ENCODE measurements around the gene TRMT1. TPM values are rescaled to one million over a fixed set of nuclear protein-coding genes. Genes with fewer than 3 reads are reported as not detected.

TRMT1 gene
- total RNA-seq, 1 experiment from 2014 or later, result 52.0 TPM

GRCh38 chr19:13068085-13068846 is 48.3 kb downstream of the TRMT1 start:
- ChIA-PET POLR2A (interaction anchor here (0.6 kb wide), 1 partner anchor 102 kb away, joined by 5 read pairs; no protein-coding TSS in a partner anchor), CTCF (no interaction called here)
- DNase-seq (ENCODE audit: low read depth, low spot score), result no peak
- no peak for ATAC-seq
- intact Hi-C loops (cut with micrococcal nuclease; ENCODE audit: unreplicated experiment) (no loop called here), in situ Hi-C loops (cut with HindIII; ENCODE audit: low pct_unique_long_range_greater_than_20kb, low sequenced_read_pairs) (no loop called here)
- no peak overlapping the region for H3K27ac ChIP-seq (ENCODE audit: low read length)
- H3K27me3 ChIP-seq (ENCODE audit: control insufficient read depth, insufficient read depth, low read length), result no peaks in the 10 kb centered on the region
- peaks cover 17% of the 10 kb centered on the region for H3K4me1 ChIP-seq (ENCODE audit: control insufficient read depth, insufficient read depth, low read length)
- TF ChIP-seq SIN3A (IDR thresholded peaks at IDR 0.05; ENCODE audit: borderline replicate concordance, insufficient read depth, low read depth, low read length) (no peak), CTCF (IDR thresholded peaks at IDR 0.05) (no peak), TCF7L2 (IDR thresholded peaks at IDR 0.05; ENCODE audit: low read depth, low read length) (no peak)
- BruUV-seq (replicated peaks), result TSS peak; percentile 56
- H3K4me3 ChIP-seq (ENCODE audit: low read depth in 2 of 2, low read length in 2 of 2), result no peak overlapping the region
- no peaks in the 10 kb centered on the region for H3K9me3 ChIP-seq (ENCODE audit: control insufficient read depth, insufficient read depth, low read depth, low read length)
- no peaks in the 10 kb centered on the region for H3K36me3 ChIP-seq (ENCODE audit: control insufficient read depth, insufficient read depth, low read length)

- no peaks in the 10 kb centered on the region for H3K9me3 ChIP-seq (ENCODE audit: control insufficient read depth, insufficient read depth, low read depth, low read length)
- in situ Hi-C loops (cut with HindIII; ENCODE audit: low pct_unique_long_range_greater_than_20kb, low sequenced_read_pairs), result no loop called here
- ChIA-PET POLR2A (no interaction called here), CTCF (no interaction called here)
- no peak overlapping the region for H3K4me3 ChIP-seq (ENCODE audit: low read depth in 2 of 2, low read length in 2 of 2)
- BruUV-seq (replicated peaks), result no TSS peak
- no peaks in the 10 kb centered on the region for H3K27me3 ChIP-seq (ENCODE audit: control insufficient read depth, insufficient read depth, low read length)
- no peak overlapping the region for H3K27ac ChIP-seq (ENCODE audit: low read length)
- H3K4me1 ChIP-seq (ENCODE audit: control insufficient read depth, insufficient read depth, low read length), result peaks cover 26% of the 10 kb centered on the region
- intact Hi-C loops (cut with micrococcal nuclease; ENCODE audit: unreplicated experiment), result no loop called here
- no peak for TF ChIP-seq CTCF (IDR thresholded peaks at IDR 0.05)
- no peak for TF ChIP-seq REST (IDR thresholded peaks at IDR 0.05; ENCODE audit: insufficient read depth in 1 of 2, low read depth in 2 of 2, low read length in 1 of 2)
- TF ChIP-seq SIN3A (IDR thresholded peaks at IDR 0.05; ENCODE audit: borderline replicate concordance, insufficient read depth, low read depth, low read length), result no peak
- TF ChIP-seq TCF7L2 (IDR thresholded peaks at IDR 0.05; ENCODE audit: low read depth, low read length), result no peak
- no peak for TF ChIP-seq POLR2AphosphoS5 (IDR thresholded peaks at IDR 0.05; ENCODE audit: low read depth, low read length)
- no peak for DNase-seq (ENCODE audit: low read depth, low spot score)
- no peaks in the 10 kb centered on the region for H3K36me3 ChIP-seq (ENCODE audit: control insufficient read depth, insufficient read depth, low read length)
- no peak for ATAC-seq
These were observed 49.4 kb downstream of the TRMT1 start for GRCh38 chr19:13066933-13067807.

Data from Panc1 (cell line).